ENCODE results near the gene ELAVL3. TPM values are rescaled to one million over a fixed set of nuclear protein-coding genes. Genes with fewer than 3 reads are reported as not detected.

Gene ELAVL3
- total and polyA plus RNA-seq, 8 donors: 0.04 to 0.31 (median 0.16) TPM; not detected in 1

GRCh38 chr19:11451871-11452619 lies 28.8 kb downstream of the ELAVL3 start:
- H3K27me3 ChIP-seq: peaks cover 0 to 12% of the 10 kb centered on the region in 2 donors
- DNase-seq (peak in 2 of 4 donors; percentile 11 to 59), ATAC-seq (no peak)

GRCh38 chr19:11451327-11451870 lies 29.4 kb downstream of the ELAVL3 start:
- no peaks in the 10 kb centered on the region for H3K9me3 ChIP-seq
- DNase-seq (no peak), ATAC-seq (no peak)
- intact Hi-C loops (cut with DNase I): no loop called here
- TF ChIP-seq, protein P1, sequence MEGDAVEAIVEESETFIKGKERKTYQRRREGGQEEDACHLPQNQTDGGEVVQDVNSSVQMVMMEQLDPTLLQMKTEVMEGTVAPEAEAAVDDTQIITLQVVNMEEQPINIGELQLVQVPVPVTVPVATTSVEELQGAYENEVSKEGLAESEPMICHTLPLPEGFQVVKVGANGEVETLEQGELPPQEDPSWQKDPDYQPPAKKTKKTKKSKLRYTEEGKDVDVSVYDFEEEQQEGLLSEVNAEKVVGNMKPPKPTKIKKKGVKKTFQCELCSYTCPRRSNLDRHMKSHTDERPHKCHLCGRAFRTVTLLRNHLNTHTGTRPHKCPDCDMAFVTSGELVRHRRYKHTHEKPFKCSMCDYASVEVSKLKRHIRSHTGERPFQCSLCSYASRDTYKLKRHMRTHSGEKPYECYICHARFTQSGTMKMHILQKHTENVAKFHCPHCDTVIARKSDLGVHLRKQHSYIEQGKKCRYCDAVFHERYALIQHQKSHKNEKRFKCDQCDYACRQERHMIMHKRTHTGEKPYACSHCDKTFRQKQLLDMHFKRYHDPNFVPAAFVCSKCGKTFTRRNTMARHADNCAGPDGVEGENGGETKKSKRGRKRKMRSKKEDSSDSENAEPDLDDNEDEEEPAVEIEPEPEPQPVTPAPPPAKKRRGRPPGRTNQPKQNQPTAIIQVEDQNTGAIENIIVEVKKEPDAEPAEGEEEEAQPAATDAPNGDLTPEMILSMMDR (IDR thresholded peaks at IDR 0.05): no peak
- H3K4me1 ChIP-seq: no peaks in the 10 kb centered on the region
- H3K27me3 ChIP-seq: peaks cover 0 to 11% of the 10 kb centered on the region in 2 donors
- no peak overlapping the region for H3K4me3 ChIP-seq
- no peak overlapping the region for H3K27ac ChIP-seq
- peaks cover 0 to 47% of the 10 kb centered on the region in 2 donors for H3K36me3 ChIP-seq

More at GRCh38 chr19:11451871-11452619, 28.8 kb downstream of the ELAVL3 start:
- H3K36me3 ChIP-seq: peaks cover 0 to 41% of the 10 kb centered on the region in 2 donors
- TF ChIP-seq, protein P1 (IDR thresholded peaks at IDR 0.05): no peak
- H3K27ac ChIP-seq: no peak overlapping the region
- intact Hi-C loops (cut with DNase I): no loop called here
- H3K4me1 ChIP-seq: no peaks in the 10 kb centered on the region
- no peak overlapping the region for H3K4me3 ChIP-seq
- no peaks in the 10 kb centered on the region for H3K9me3 ChIP-seq

- TF ChIP-seq, protein P1 (IDR thresholded peaks at IDR 0.05): no peak
- DNase-seq: no peak
- no peaks in the 10 kb centered on the region for H3K9me3 ChIP-seq
- H3K27me3 ChIP-seq: peaks cover 0 to 11% of the 10 kb centered on the region in 2 donors
- no peaks in the 10 kb centered on the region for H3K4me1 ChIP-seq
- intact Hi-C loops (cut with DNase I): no loop called here
- no peak for ATAC-seq
- no peak overlapping the region for H3K4me3 ChIP-seq
- H3K27ac ChIP-seq: no peak overlapping the region
- peaks cover 0 to 53% of the 10 kb centered on the region in 2 donors for H3K36me3 ChIP-seq
These were observed 30.1 kb downstream of the ELAVL3 start for GRCh38 chr19:11450570-11451326.

DNA sequence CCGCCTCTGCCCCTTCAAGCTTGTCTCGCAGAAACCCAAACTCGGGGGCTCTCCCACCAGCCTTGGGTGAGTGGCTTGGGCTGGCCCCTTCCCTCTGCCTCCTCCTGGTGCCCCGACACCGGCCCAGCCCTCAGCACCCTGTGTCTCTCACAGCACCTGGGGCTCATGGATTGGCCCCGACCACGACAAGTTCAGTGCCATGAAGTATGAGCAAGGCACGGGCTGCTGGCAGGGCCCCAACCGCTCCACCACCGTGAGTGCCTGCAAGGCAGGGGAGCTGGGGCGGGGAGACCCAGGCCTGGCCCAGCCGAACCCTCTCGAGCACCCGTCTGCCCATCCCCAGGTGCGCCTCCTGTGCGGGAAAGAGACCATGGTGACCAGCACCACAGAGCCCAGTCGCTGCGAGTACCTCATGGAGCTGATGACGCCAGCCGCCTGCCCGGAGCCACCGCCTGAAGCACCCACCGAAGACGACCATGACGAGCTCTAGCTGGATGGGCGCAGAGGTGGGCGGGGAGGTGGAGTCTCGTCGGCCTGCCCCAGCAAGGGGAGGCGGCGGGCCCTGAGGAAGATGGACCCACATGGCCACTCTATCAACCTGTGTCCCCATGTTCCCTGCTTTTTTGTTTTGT lies 31.8 kb downstream of the ELAVL3 start:
- DNase-seq: peak in 1 of 4 donors; percentile 80
- peaks cover 0 to 7% of the 10 kb centered on the region in 2 donors for H3K27me3 ChIP-seq
- no peak for ATAC-seq
- no peak overlapping the region for H3K4me3 ChIP-seq
- no peaks in the 10 kb centered on the region for H3K4me1 ChIP-seq
- H3K27ac ChIP-seq: no peak overlapping the region
- H3K9me3 ChIP-seq: no peaks in the 10 kb centered on the region
- H3K36me3 ChIP-seq: peaks cover 0 to 71% of the 10 kb centered on the region in 2 donors
- TF ChIP-seq, protein P1 (IDR thresholded peaks at IDR 0.05): no peak
- intact Hi-C loops (cut with DNase I): loop anchor here in 1 of 2 donors (10.0 kb wide), 1 partner anchor 154 kb away; the partner anchor contains the start of gene TSPAN16

Data from left lung (tissue), 10 donors.